SHP77 (cell line): ENCODE results near the gene MYO3B.

Experiments used
- DNase-seq, 2 experiments: peaks; one replicate each; lab custom pipeline; 2025; lab: John Stamatoyannopoulos, UW

Gene MYO3B

GRCh38 chr2:170371231-170371998 is 193.5 kb downstream of the MYO3B start:
- no peak for DNase-seq

- DNase-seq = no peak
These were observed 197.2 kb downstream of the MYO3B start for GRCh38 chr2:170375192-170375591.

- DNase-seq = no peak
These were observed 199.7 kb downstream of the MYO3B start for GRCh38 chr2:170377500-170378207.

- DNase-seq = no peak
These were observed 202.3 kb downstream of the MYO3B start for GRCh38 chr2:170380267-170380666.

- no peak for DNase-seq
These were observed 203.7 kb downstream of the MYO3B start for GRCh38 chr2:170381678-170382077.

- DNase-seq = no peak
These were observed 208.6 kb downstream of the MYO3B start for GRCh38 chr2:170386554-170386953.

- no peak for DNase-seq
These were observed 213.1 kb downstream of the MYO3B start for GRCh38 chr2:170391018-170391417.

GRCh38 chr2:170391697-170392096 is 213.8 kb downstream of the MYO3B start:
- no peak for DNase-seq

GRCh38 chr2:170393861-170394498 is 216.0 kb downstream of the MYO3B start:
- no peak for DNase-seq

- no peak for DNase-seq
These were observed 216.9 kb downstream of the MYO3B start for GRCh38 chr2:170394641-170395387.

GRCh38 chr2:170396799-170397459 is 219.0 kb downstream of the MYO3B start:
- DNase-seq = no peak

- no peak for DNase-seq
These were observed 223.2 kb downstream of the MYO3B start for GRCh38 chr2:170401187-170401586.

GRCh38 chr2:170404846-170405245 is 226.9 kb downstream of the MYO3B start:
- DNase-seq = no peak

GRCh38 chr2:170405326-170405725 is 227.4 kb downstream of the MYO3B start:
- no peak for DNase-seq

- no peak for DNase-seq
These were observed 230.7 kb downstream of the MYO3B start for GRCh38 chr2:170408461-170409163.

GRCh38 chr2:170409164-170409535 is 231.2 kb downstream of the MYO3B start:
- peak; percentile 21 to 55 for DNase-seq

GRCh38 chr2:170411660-170412059 is 233.7 kb downstream of the MYO3B start:
- no peak for DNase-seq

GRCh38 chr2:170420961-170421687 is 243.2 kb downstream of the MYO3B start:
- no peak for DNase-seq

- no peak for DNase-seq
These were observed 246.0 kb downstream of the MYO3B start for GRCh38 chr2:170423919-170424318.

- DNase-seq = no peak
These were observed 247.4 kb downstream of the MYO3B start for GRCh38 chr2:170425281-170425751.
